HEK293 (cell line): ENCODE results near the gene CPNE8.

Source experiments
- CTCF ChIA-PET: fragments of 350-600 bp; formaldehyde crosslinking; extraction: SDS; loops from one replicate; lab custom pipeline; 2021; ENCODE audit warnings: antibody characterized with exemption; lab: Yijun Ruan, JAX
- POLR2A ChIA-PET: fragments of 300-600 bp; formaldehyde crosslinking; extraction: SDS; loops from one replicate; lab custom pipeline; 2020; ENCODE audit warnings: antibody characterized with exemption, inconsistent platforms; lab: Yijun Ruan, JAX
- H3K27ac ChIP-seq: fragments of 200-500 bp; sonication (Bioruptor generic); 2 replicates; pipeline ENCODE4 v1.5.1; 2014; ENCODE audit warnings: low read depth, low read length, control low read depth, inconsistent platforms; ENCODE audit errors: extremely low read depth
- H3K36me3 ChIP-seq, 2 experiments: fragments of 200-500 bp in 1 of 2; sonication (Bioruptor generic) in 1 of 2; 1 replicate in 1 of 2; 2 replicates in 1 of 2; pipeline ENCODE4 v1.5.1; 2014 to 2017; ENCODE audit warnings: inconsistent platforms in 2 of 2, low read length in 2 of 2; ENCODE audit not compliant: control insufficient read depth in 2 of 2, insufficient read depth in 1 of 2
- H3K4me1 ChIP-seq: fragments of 200-500 bp; sonication (Bioruptor generic); 2 replicates; pipeline ENCODE4 v1.5.1; 2014; ENCODE audit warnings: mild to moderate bottlenecking, low read length, inconsistent platforms; ENCODE audit not compliant: control insufficient read depth, insufficient read depth
- H3K4me3 ChIP-seq: 2 replicates; pipeline ENCODE4 v1.5.1; 2011; ENCODE audit warnings: low read depth, mild to moderate bottlenecking, control low read depth, low read length, moderate library complexity
- H3K9me3 ChIP-seq: fragments of 200-500 bp; sonication (Bioruptor generic); 2 replicates; pipeline ENCODE4 v1.5.1; 2014; ENCODE audit warnings: low read depth, low read length, inconsistent platforms; ENCODE audit not compliant: control insufficient read depth, insufficient read depth
- EGR2 ChIP-seq: fragments of 450-650 bp; formaldehyde crosslinking; IDR thresholded peaks from 2 replicates; pipeline ENCODE4 v1.5.1; 2016; ENCODE audit warnings: low read depth, missing biosample characterization, missing genetic modification characterization
- HOXD13 ChIP-seq: sonication (generic); formaldehyde crosslinking; IDR thresholded peaks from 2 replicates; pipeline ENCODE4 v1.8.0; 2022; ENCODE audit warnings: missing genetic modification reagents, borderline replicate concordance
- RBAK ChIP-seq: fragments of 450-650 bp; formaldehyde crosslinking; IDR thresholded peaks from 2 replicates; pipeline ENCODE4 v1.5.1; 2016; ENCODE audit warnings: missing biosample characterization, missing genetic modification characterization
- SCRT2 ChIP-seq: fragments of 450-650 bp; formaldehyde crosslinking; IDR thresholded peaks from 2 replicates; pipeline ENCODE4 v1.5.1; 2016; ENCODE audit warnings: missing biosample characterization, missing genetic modification characterization
- ZNF121 ChIP-seq: fragments of 450-650 bp; formaldehyde crosslinking; IDR thresholded peaks from 2 replicates; pipeline ENCODE4 v1.5.1; 2016; ENCODE audit warnings: missing biosample characterization, missing genetic modification characterization
- ZNF211 ChIP-seq: fragments of 450-650 bp; formaldehyde crosslinking; IDR thresholded peaks from 2 replicates; pipeline ENCODE4 v1.5.1; 2016; ENCODE audit warnings: low read depth, missing biosample characterization, missing genetic modification characterization
- ZNF239 ChIP-seq: fragments of 450-650 bp; formaldehyde crosslinking; IDR thresholded peaks from 2 replicates; pipeline ENCODE4 v1.5.1; 2016; ENCODE audit warnings: missing biosample characterization, missing genetic modification characterization
- ZNF350 ChIP-seq: fragments of 450-650 bp; formaldehyde crosslinking; IDR thresholded peaks from 2 replicates; pipeline ENCODE4 v1.5.0; 2017; ENCODE audit warnings: missing biosample characterization, mild to moderate bottlenecking, missing genetic modification characterization
- ZNF37A ChIP-seq: fragments of 450-650 bp; IDR thresholded peaks from 2 replicates; pipeline ENCODE4 v1.5.1; 2018; ENCODE audit warnings: missing biosample characterization, missing genetic modification characterization
- ZNF514 ChIP-seq: fragments of 450-650 bp; formaldehyde crosslinking; IDR thresholded peaks from 2 replicates; pipeline ENCODE4 v1.5.1; 2016; ENCODE audit warnings: missing biosample characterization, missing genetic modification characterization
- ZNF629 ChIP-seq: fragments of 450-650 bp; formaldehyde crosslinking; IDR thresholded peaks from 2 replicates; pipeline ENCODE4 v1.5.1; 2017; ENCODE audit warnings: missing biosample characterization, missing genetic modification characterization
- ZNF791 ChIP-seq: fragments of 450-650 bp; formaldehyde crosslinking; IDR thresholded peaks from 2 replicates; pipeline ENCODE4 v1.5.1; 2016; ENCODE audit warnings: missing biosample characterization, missing genetic modification characterization
- ZSCAN30 ChIP-seq: fragments of 450-650 bp; IDR thresholded peaks from 2 replicates; pipeline ENCODE4 v1.5.1; 2018; ENCODE audit warnings: missing biosample characterization, mild to moderate bottlenecking, missing genetic modification characterization, moderate library complexity
- TF ChIP-seq, protein P1 (sequence below): fragments of 450-650 bp; formaldehyde crosslinking; IDR thresholded peaks from 2 replicates; pipeline ENCODE4 v1.5.1; 2016; ENCODE audit warnings: missing biosample characterization, missing genetic modification characterization
- TF ChIP-seq, protein P2 (sequence below): fragments of 450-650 bp; IDR thresholded peaks from 2 replicates; pipeline ENCODE4 v1.5.1; 2018; ENCODE audit warnings: missing biosample characterization, missing genetic modification characterization
- TF ChIP-seq, protein P3 (sequence below): fragments of 450-650 bp; formaldehyde crosslinking; conservative IDR thresholded peaks from 2 replicates; pipeline ENCODE4 v1.5.1; 2016; ENCODE audit warnings: low read depth, missing biosample characterization, missing genetic modification characterization
- TF ChIP-seq, protein P4 (sequence below): fragments of 450-650 bp; formaldehyde crosslinking; IDR thresholded peaks from 2 replicates; pipeline ENCODE4 v1.5.1; 2016; ENCODE audit warnings: missing biosample characterization, missing genetic modification characterization, low read depth
- TF ChIP-seq, protein P5 (sequence below): fragments of 450-650 bp; formaldehyde crosslinking; IDR thresholded peaks from 2 replicates; pipeline ENCODE4 v1.5.1; 2017; ENCODE audit warnings: missing biosample characterization, missing genetic modification characterization

The CPNE8 gene

DNA sequence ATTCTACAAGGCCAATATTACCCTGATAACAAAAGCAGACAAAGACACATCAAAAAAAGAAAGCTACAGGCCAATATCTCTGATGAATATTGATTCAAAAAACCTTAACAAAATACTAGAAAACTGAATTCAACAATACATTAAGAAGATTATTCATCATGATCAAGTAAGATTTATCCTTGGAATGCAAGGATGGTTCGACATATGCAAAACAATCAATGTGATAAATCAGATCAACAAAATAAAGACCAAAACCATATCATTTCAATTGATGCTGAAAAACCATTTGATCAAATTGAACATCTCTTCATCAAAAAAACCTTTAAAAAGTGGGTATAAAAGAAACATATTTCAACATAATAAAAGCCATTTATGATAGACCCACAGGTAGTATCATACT, 117.3 kb downstream of the CPNE8 start:
- Histone ChIP-seq H3K4me3 (no peak overlapping the region), H3K36me3 (no peaks in the 10 kb centered on the region), H3K27ac (no peak overlapping the region), H3K4me1 (no peaks in the 10 kb centered on the region), H3K9me3 (no peaks in the 10 kb centered on the region)
- TF ChIP-seq ZNF350 (tag by site-specific recombination) (no peak), RBAK (tag by site-specific recombination) (no peak), ZNF239 (tag by site-specific recombination) (no peak), ZNF514 (tag by site-specific recombination) (no peak), ZNF211 (no peak)
- TF ChIP-seq, protein P1, sequence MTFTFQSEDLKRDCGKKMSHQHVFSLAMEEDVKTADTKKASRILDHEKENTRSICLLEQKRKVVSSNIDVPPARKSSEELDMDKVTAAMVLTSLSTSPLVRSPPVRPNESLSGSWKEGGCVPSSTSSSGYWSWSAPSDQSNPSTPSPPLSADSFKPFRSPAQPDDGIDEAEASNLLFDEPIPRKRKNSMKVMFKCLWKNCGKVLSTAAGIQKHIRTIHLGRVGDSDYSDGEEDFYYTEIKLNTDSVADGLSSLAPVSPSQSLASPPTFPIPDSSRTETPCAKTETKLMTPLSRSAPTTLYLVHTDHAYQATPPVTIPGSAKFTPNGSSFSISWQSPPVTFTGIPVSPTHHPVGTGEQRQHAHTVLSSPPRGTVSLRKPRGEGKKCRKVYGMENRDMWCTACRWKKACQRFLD, result no peak
- TF ChIP-seq, protein P2, sequence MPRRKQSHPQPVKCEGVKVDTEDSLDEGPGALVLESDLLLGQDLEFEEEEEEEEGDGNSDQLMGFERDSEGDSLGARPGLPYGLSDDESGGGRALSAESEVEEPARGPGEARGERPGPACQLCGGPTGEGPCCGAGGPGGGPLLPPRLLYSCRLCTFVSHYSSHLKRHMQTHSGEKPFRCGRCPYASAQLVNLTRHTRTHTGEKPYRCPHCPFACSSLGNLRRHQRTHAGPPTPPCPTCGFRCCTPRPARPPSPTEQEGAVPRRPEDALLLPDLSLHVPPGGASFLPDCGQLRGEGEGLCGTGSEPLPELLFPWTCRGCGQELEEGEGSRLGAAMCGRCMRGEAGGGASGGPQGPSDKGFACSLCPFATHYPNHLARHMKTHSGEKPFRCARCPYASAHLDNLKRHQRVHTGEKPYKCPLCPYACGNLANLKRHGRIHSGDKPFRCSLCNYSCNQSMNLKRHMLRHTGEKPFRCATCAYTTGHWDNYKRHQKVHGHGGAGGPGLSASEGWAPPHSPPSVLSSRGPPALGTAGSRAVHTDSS (tag by site-specific recombination), result no peak
- TF ChIP-seq, protein P3, sequence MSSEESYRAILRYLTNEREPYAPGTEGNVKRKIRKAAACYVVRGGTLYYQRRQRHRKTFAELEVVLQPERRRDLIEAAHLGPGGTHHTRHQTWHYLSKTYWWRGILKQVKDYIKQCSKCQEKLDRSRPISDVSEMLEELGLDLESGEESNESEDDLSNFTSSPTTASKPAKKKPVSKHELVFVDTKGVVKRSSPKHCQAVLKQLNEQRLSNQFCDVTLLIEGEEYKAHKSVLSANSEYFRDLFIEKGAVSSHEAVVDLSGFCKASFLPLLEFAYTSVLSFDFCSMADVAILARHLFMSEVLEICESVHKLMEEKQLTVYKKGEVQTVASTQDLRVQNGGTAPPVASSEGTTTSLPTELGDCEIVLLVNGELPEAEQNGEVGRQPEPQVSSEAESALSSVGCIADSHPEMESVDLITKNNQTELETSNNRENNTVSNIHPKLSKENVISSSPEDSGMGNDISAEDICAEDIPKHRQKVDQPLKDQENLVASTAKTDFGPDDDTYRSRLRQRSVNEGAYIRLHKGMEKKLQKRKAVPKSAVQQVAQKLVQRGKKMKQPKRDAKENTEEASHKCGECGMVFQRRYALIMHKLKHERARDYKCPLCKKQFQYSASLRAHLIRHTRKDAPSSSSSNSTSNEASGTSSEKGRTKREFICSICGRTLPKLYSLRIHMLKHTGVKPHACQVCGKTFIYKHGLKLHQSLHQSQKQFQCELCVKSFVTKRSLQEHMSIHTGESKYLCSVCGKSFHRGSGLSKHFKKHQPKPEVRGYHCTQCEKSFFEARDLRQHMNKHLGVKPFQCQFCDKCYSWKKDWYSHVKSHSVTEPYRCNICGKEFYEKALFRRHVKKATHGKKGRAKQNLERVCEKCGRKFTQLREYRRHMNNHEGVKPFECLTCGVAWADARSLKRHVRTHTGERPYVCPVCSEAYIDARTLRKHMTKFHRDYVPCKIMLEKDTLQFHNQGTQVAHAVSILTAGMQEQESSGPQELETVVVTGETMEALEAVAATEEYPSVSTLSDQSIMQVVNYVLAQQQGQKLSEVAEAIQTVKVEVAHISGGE (tag by site-specific recombination), result no peak
- ChIA-PET POLR2A (no interaction called here), CTCF (interaction anchor here (0.7 kb wide), 1 partner anchor 588 kb away, joined by 4 read pairs; no protein-coding TSS in a partner anchor)

DNA sequence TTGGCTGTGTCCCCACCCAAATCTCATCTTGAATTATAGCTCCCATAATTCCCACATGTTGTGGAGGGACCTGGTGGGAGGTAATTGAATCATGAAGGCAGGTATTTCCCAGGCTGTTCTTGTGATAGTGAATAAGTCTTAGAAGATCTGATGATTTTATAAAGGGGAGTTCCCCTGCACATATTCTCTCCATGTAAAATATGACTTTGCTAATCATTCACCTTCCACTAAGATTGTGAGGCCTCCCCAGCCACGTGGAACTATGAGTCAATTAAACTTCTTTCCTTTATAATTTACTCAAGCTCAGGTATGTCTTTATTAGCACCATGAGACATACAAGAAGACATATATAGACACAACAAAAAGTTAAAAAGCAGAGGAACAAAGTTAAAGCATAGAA, 120.0 kb downstream of the CPNE8 start:
- no peak overlapping the region for H3K27ac ChIP-seq
- no peak for TF ChIP-seq SCRT2 (tag by site-specific recombination)
- TF ChIP-seq ZNF791 (tag by site-specific recombination), result no peak
- no peak for TF ChIP-seq ZNF121
- TF ChIP-seq ZSCAN30, result no peak
- TF ChIP-seq, protein P4, sequence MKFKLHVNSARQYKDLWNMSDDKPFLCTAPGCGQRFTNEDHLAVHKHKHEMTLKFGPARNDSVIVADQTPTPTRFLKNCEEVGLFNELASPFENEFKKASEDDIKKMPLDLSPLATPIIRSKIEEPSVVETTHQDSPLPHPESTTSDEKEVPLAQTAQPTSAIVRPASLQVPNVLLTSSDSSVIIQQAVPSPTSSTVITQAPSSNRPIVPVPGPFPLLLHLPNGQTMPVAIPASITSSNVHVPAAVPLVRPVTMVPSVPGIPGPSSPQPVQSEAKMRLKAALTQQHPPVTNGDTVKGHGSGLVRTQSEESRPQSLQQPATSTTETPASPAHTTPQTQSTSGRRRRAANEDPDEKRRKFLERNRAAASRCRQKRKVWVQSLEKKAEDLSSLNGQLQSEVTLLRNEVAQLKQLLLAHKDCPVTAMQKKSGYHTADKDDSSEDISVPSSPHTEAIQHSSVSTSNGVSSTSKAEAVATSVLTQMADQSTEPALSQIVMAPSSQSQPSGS (tag by site-specific recombination), result no peak
- no peak for TF ChIP-seq EGR2 (tag by site-specific recombination)
- TF ChIP-seq, protein P5, sequence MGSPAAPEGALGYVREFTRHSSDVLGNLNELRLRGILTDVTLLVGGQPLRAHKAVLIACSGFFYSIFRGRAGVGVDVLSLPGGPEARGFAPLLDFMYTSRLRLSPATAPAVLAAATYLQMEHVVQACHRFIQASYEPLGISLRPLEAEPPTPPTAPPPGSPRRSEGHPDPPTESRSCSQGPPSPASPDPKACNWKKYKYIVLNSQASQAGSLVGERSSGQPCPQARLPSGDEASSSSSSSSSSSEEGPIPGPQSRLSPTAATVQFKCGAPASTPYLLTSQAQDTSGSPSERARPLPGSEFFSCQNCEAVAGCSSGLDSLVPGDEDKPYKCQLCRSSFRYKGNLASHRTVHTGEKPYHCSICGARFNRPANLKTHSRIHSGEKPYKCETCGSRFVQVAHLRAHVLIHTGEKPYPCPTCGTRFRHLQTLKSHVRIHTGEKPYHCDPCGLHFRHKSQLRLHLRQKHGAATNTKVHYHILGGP (tag by site-specific recombination), result no peak
- TF ChIP-seq HOXD13, result no peak
- TF ChIP-seq ZNF629 (tag by site-specific recombination), result no peak
- no peak for TF ChIP-seq ZNF37A (tag by site-specific recombination)
- no peaks in the 10 kb centered on the region for H3K36me3 ChIP-seq
- H3K4me3 ChIP-seq, result no peak overlapping the region
- no peaks in the 10 kb centered on the region for H3K4me1 ChIP-seq
- no peaks in the 10 kb centered on the region for H3K9me3 ChIP-seq
- ChIA-PET POLR2A (no interaction called here), CTCF (no interaction called here)
